Activated naive CD8-positive, alpha-beta T cell treated with anti-CD3 and anti-CD28 coated beads, Interleukin-2, amount 50 U/mL, for 24 hours (primary cell): Measurements from ENCODE around the gene NREP.

ENCODE experiments used
- ATAC-seq: fragments of 150-1000 bp; cut with Tn5 transposase; one replicate; pipeline ENCODE4 v1.10.0; 2021
- DNase-seq: peaks from one replicate; pipeline ENCODE4 v3.0.0; 2021
- H3K27ac Mint-ChIP-seq: one replicate; pipeline ENCODE4 v1.8.0; 2021; ENCODE audit warnings: mild to moderate bottlenecking, mixed read lengths
- H3K27me3 Mint-ChIP-seq: one replicate; pipeline ENCODE4 v1.8.0; 2021; ENCODE audit warnings: mixed read lengths
- H3K36me3 Mint-ChIP-seq: one replicate; pipeline ENCODE4 v1.8.0; 2021; ENCODE audit warnings: low read depth, mixed read lengths
- H3K4me1 Mint-ChIP-seq: one replicate; pipeline ENCODE4 v1.8.0; 2021; ENCODE audit warnings: mixed read lengths
- H3K4me3 Mint-ChIP-seq: one replicate; pipeline ENCODE4 v1.8.0; 2021; ENCODE audit warnings: mild to moderate bottlenecking, moderate library complexity, mixed read lengths
- H3K9me3 Mint-ChIP-seq: one replicate; pipeline ENCODE4 v1.8.0; 2021; ENCODE audit warnings: mixed read lengths

The NREP gene

DNA sequence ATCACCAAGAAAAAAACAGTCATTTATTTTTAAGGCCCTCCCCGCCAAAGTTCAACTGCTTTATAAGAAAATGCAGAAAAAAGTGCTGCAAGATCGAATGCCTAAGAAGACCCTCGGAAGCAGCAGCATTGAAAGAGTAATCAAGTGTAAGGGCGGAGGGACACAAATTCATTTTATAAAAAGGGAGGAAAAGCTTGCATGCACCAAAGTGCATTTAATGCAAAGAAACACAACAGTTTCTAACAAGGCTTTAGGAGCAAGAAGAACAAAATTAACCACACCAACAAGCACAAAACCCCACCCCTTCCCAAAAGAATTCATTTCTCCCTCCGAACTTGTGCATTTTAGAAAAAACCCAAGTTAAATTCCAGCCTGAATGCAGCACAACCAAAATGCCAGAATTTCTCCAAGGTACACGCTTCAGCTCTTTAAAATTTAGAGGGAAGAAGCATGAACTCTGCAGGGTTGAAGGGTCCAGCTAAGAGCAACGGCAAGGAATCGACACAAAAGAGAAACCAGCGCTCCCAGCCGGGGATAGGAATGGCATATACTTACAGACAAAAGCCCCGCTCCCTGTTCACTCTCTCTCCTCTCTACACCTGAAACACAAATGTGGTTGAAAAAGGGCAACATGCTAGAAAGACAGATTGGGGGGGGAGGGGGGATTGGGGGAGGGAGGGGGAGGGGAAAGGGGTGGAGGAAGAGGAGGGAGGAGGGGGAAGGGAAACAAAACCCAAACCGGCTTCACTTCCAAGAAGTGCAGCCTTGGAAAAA is at the start of gene NREP:
TSS of gene NREP (minus strand) at position 614 of the 774 bp plus-strand sequence. CDS start 1,422 bp downstream, outside the sequence.
- peaks cover 1% of the 10 kb centered on the region for H3K36me3 Mint-ChIP-seq
- DNase-seq, result peak; percentile 28
- peak; percentile 7 for ATAC-seq

DNA sequence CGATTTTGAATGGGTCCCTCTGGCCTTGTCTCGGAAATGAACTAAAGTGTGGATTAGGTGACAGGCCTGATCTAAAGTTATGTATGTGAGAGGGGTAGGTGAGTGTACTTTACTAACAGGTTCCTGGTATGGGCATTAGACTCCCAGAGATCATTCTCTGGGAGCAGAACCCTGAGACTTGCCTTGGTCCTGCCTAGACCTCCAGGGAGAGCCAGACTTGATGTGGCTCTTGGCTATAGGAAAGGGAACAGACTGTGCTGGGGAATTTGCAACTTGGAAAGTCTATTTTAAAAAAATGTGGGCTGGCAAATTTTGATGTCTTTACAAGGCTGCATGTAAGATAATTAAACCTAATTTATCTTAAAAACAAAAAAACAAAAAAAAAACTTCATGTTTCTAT is 49.8 kb upstream of the NREP start:
- DNase-seq, result no peak
- Mint-ChIP-seq H3K9me3 (no peaks in the 10 kb centered on the region), H3K27ac (no peak overlapping the region), H3K27me3 (peaks cover 3% of the 10 kb centered on the region), H3K4me1 (no peaks in the 10 kb centered on the region), H3K4me3 (no peak overlapping the region), H3K36me3 (no peaks in the 10 kb centered on the region)
- no peak for ATAC-seq

More for the DNA sequence above, at the start of gene NREP:
- Mint-ChIP-seq H3K4me1 (peaks cover 23% of the 10 kb centered on the region), H3K27me3 (peaks cover 7% of the 10 kb centered on the region), H3K9me3 (no peaks in the 10 kb centered on the region), H3K4me3 (peak within 1 kb of the TSS; percentile 82), H3K27ac (peak within 1 kb of the TSS; percentile 87)

- no peak overlapping the region for H3K4me3 Mint-ChIP-seq
- no peaks in the 10 kb centered on the region for H3K9me3 Mint-ChIP-seq
- H3K36me3 Mint-ChIP-seq, result no peaks in the 10 kb centered on the region
- no peak for ATAC-seq
- peaks cover 3% of the 10 kb centered on the region for H3K27me3 Mint-ChIP-seq
- DNase-seq, result no peak
- no peaks in the 10 kb centered on the region for H3K4me1 Mint-ChIP-seq
- H3K27ac Mint-ChIP-seq, result no peak overlapping the region
Measured at GRCh38 chr5:111806156-111806555, 49.2 kb upstream of the NREP start.

- DNase-seq, result no peak
- H3K27me3 Mint-ChIP-seq, result peaks cover 3% of the 10 kb centered on the region
- no peak for ATAC-seq
- H3K27ac Mint-ChIP-seq, result no peak overlapping the region
- no peaks in the 10 kb centered on the region for H3K36me3 Mint-ChIP-seq
- H3K4me1 Mint-ChIP-seq, result no peaks in the 10 kb centered on the region
- no peaks in the 10 kb centered on the region for H3K9me3 Mint-ChIP-seq
- no peak overlapping the region for H3K4me3 Mint-ChIP-seq
Measured at GRCh38 chr5:111805071-111805470, 48.1 kb upstream of the NREP start.

- Mint-ChIP-seq H3K4me1 (no peaks in the 10 kb centered on the region), H3K9me3 (peaks cover 4% of the 10 kb centered on the region), H3K4me3 (no peak overlapping the region), H3K27ac (no peak overlapping the region), H3K36me3 (no peaks in the 10 kb centered on the region), H3K27me3 (peaks cover 2% of the 10 kb centered on the region)
- DNase-seq (no peak), ATAC-seq (no peak)
Measured at GRCh38 chr5:111800351-111800750, 43.4 kb upstream of the NREP start.

- H3K9me3 Mint-ChIP-seq, result peaks cover 4% of the 10 kb centered on the region
- no peak for ATAC-seq
- H3K4me3 Mint-ChIP-seq, result no peak overlapping the region
Measured at GRCh38 chr5:111795142-111795541, 38.1 kb upstream of the NREP start.

DNA sequence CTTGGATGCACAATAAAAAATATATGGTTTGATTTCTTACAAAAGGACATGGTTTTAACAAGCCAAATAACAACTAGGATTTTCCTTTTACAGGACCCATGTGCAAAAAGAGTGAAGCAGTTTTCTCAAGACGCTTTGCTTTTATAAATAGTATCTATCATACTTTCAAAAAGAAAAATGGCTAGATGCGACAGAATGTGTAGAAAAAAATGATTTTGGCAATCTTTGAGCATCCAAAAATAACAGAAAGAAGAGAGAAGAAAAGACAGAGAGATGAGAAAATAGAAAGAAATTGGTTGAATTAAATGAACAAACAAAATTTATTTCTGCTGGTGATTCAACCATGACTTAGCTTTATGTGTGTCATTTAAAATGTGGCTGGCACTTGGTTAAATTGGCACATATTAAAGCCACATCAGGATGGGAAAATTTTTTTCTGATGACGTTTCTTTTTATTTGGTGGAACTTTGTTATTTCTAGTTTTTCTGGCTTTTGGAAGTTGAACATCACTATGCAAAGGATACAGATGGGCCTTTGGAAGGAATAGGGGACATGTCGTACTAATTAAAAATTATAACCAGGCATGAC is 35.6 kb upstream of the NREP start:
- peaks cover 4% of the 10 kb centered on the region for H3K9me3 Mint-ChIP-seq
- ATAC-seq (no peak), DNase-seq (no peak)
- no peaks in the 10 kb centered on the region for H3K36me3 Mint-ChIP-seq
- peaks cover 5% of the 10 kb centered on the region for H3K27me3 Mint-ChIP-seq
- H3K4me1 Mint-ChIP-seq, result no peaks in the 10 kb centered on the region
- no peak overlapping the region for H3K27ac Mint-ChIP-seq
- H3K4me3 Mint-ChIP-seq, result no peak overlapping the region

More at GRCh38 chr5:111795142-111795541, 38.1 kb upstream of the NREP start:
- H3K36me3 Mint-ChIP-seq, result no peaks in the 10 kb centered on the region
- H3K27me3 Mint-ChIP-seq, result peaks cover 2% of the 10 kb centered on the region
- no peaks in the 10 kb centered on the region for H3K4me1 Mint-ChIP-seq
- no peak overlapping the region for H3K27ac Mint-ChIP-seq
- DNase-seq, result no peak

DNA sequence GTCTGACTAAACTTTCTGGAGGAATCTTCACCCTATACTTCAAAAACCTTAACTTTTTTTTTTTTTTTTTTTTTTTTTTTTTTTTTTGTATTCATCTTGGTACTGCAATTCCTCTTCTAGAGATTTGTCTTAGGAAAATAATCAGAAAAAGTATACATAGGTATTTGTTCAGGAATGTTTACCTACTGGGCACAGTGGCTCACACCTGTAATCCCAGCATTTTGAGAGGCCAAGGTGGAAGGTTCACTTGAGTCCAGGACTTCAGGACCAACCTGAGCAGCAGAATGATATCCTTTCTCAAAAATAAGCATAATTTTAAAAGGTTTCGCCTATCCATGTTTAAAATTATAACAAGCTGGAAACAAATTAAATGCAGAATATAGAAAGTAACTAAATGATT is 33.3 kb upstream of the NREP start:
- H3K36me3 Mint-ChIP-seq, result no peaks in the 10 kb centered on the region
- H3K9me3 Mint-ChIP-seq, result no peaks in the 10 kb centered on the region
- no peak overlapping the region for H3K27ac Mint-ChIP-seq
- DNase-seq (no peak), ATAC-seq (no peak)
- no peak overlapping the region for H3K4me3 Mint-ChIP-seq
- no peaks in the 10 kb centered on the region for H3K4me1 Mint-ChIP-seq
- H3K27me3 Mint-ChIP-seq, result peaks cover 5% of the 10 kb centered on the region

GRCh38 chr5:111787006-111787405 is 30.0 kb upstream of the NREP start:
- no peak for DNase-seq
- Mint-ChIP-seq H3K4me1 (no peaks in the 10 kb centered on the region), H3K36me3 (no peaks in the 10 kb centered on the region), H3K27ac (no peak overlapping the region), H3K4me3 (no peak overlapping the region), H3K9me3 (no peaks in the 10 kb centered on the region), H3K27me3 (peaks cover 5% of the 10 kb centered on the region)
- no peak for ATAC-seq

- DNase-seq (no peak), ATAC-seq (no peak)
- Mint-ChIP-seq H3K27ac (no peak overlapping the region), H3K36me3 (no peaks in the 10 kb centered on the region), H3K9me3 (no peaks in the 10 kb centered on the region), H3K4me1 (no peaks in the 10 kb centered on the region), H3K4me3 (no peak overlapping the region), H3K27me3 (peaks cover 6% of the 10 kb centered on the region)
Measured at GRCh38 chr5:111784491-111785181, 27.6 kb upstream of the NREP start.

- no peak overlapping the region for H3K4me3 Mint-ChIP-seq
- H3K36me3 Mint-ChIP-seq, result no peaks in the 10 kb centered on the region
- H3K27me3 Mint-ChIP-seq, result peaks cover 3% of the 10 kb centered on the region
- H3K4me1 Mint-ChIP-seq, result no peaks in the 10 kb centered on the region
- ATAC-seq, result no peak
- no peak for DNase-seq
- no peaks in the 10 kb centered on the region for H3K9me3 Mint-ChIP-seq
- H3K27ac Mint-ChIP-seq, result no peak overlapping the region
Measured at GRCh38 chr5:111783537-111783936, 26.5 kb upstream of the NREP start.

- Mint-ChIP-seq H3K4me1 (no peaks in the 10 kb centered on the region), H3K27ac (no peak overlapping the region), H3K4me3 (no peak overlapping the region), H3K27me3 (peaks cover 2% of the 10 kb centered on the region), H3K9me3 (no peaks in the 10 kb centered on the region), H3K36me3 (no peaks in the 10 kb centered on the region)
- ATAC-seq (no peak), DNase-seq (no peak)
Measured at GRCh38 chr5:111782216-111782615, 25.2 kb upstream of the NREP start.

GRCh38 chr5:111781200-111781599 is 24.2 kb upstream of the NREP start:
- Mint-ChIP-seq H3K36me3 (no peaks in the 10 kb centered on the region), H3K4me3 (no peak overlapping the region), H3K4me1 (no peaks in the 10 kb centered on the region), H3K27me3 (peaks cover 1% of the 10 kb centered on the region), H3K27ac (no peak overlapping the region), H3K9me3 (no peaks in the 10 kb centered on the region)
- DNase-seq (no peak), ATAC-seq (no peak)

DNA sequence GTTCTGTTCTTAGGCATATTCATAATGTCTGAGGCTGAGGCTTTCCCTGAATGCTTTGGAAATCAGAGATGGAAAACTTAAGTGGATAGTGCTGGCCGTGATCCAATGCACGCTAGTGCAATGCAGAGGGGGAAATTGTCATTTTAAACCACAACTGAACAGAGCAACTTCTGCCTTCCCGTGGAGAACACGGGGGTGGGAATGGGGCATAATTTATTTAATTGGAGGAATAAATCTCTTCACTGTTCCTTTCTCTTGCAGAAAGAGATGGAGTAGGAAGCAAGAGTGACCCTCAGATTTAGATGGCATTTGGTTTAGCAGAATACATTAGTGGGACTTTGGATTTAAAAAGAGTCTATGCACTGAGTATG is 22.9 kb upstream of the NREP start:
- no peaks in the 10 kb centered on the region for H3K9me3 Mint-ChIP-seq
- no peak overlapping the region for H3K4me3 Mint-ChIP-seq
- no peaks in the 10 kb centered on the region for H3K4me1 Mint-ChIP-seq
- ATAC-seq (no peak), DNase-seq (no peak)
- no peaks in the 10 kb centered on the region for H3K36me3 Mint-ChIP-seq
- H3K27ac Mint-ChIP-seq, result no peak overlapping the region
- peaks cover 7% of the 10 kb centered on the region for H3K27me3 Mint-ChIP-seq
